Peyer's patch (tissue), 4 donors: ENCODE results near the gene SMNDC1. TPM values are rescaled to one million over a fixed set of nuclear protein-coding genes. Genes with fewer than 3 reads are reported as not detected.
"Not testable (repeated sequence)": the region's sequence is repeated elsewhere in the genome, so short reads cannot be mapped to it uniquely, and the experiment has no call there.

Experiments
- DNase-seq, 3 donors: peaks; one replicate each; pipeline ENCODE4 v3.0.0-alpha.2; 2017 to 2019
- H3K27ac ChIP-seq, 4 donors: fragments of 200-600 bp; sonication (generic); one replicate each; pipeline ENCODE4 v1.5.1; 2016 to 2019
- H3K27me3 ChIP-seq, 2 donors: fragments of 200-600 bp; sonication (generic); one replicate each; pipeline ENCODE4 v1.5.1; 2019
- H3K36me3 ChIP-seq, 3 donors: fragments of 200-600 bp; sonication (generic); one replicate each; pipeline ENCODE4 v1.5.1; 2016 to 2019
- H3K4me1 ChIP-seq, 4 donors: fragments of 200-600 bp; sonication (generic); one replicate each; pipeline ENCODE4 v1.5.1; 2016 to 2019
- H3K4me3 ChIP-seq, 4 donors: fragments of 200-600 bp; sonication (generic); 1 replicate in 3 of 4; 2 replicates in 1 of 4; pipeline ENCODE4 v1.5.1; 2016 to 2019; ENCODE audit warnings: mild to moderate bottlenecking in 1 of 4
- H3K9me3 ChIP-seq, 4 donors: fragments of 200-600 bp; sonication (generic); one replicate each; pipeline ENCODE4 v1.5.1; 2016 to 2019; ENCODE audit warnings: mild to moderate bottlenecking in 1 of 4
- CTCF ChIP-seq, 6 experiments: fragments of 450-650 bp in 4 of 6; fragments of 200-600 bp in 2 of 6; sonication (generic) in 1 of 6; IDR thresholded peaks; one replicate each; pipeline ENCODE4 v1.5.1; 2017 to 2019; ENCODE audit warnings: antibody characterized with exemption in 6 of 6, mild to moderate bottlenecking in 3 of 6, moderate library complexity in 1 of 6
- POLR2A ChIP-seq, 2 donors: fragments of 450-650 bp; IDR thresholded peaks; one replicate each; pipeline ENCODE4 v1.5.1; 2017; ENCODE audit warnings: antibody characterized with exemption in 2 of 2, mild to moderate bottlenecking in 2 of 2, moderate library complexity in 2 of 2
- total RNA-seq, 4 donors: library from RNA; depleted of rRNA; stranded (reverse); fragments of >200 nt; gene quantifications; one replicate each; pipeline ENCODE4 v1.1.0, GENCODE V29; 2016

Gene SMNDC1
- total RNA-seq, 4 donors from 2014 or later = 10.5 to 40.4 (median 17.5) TPM

DNA sequence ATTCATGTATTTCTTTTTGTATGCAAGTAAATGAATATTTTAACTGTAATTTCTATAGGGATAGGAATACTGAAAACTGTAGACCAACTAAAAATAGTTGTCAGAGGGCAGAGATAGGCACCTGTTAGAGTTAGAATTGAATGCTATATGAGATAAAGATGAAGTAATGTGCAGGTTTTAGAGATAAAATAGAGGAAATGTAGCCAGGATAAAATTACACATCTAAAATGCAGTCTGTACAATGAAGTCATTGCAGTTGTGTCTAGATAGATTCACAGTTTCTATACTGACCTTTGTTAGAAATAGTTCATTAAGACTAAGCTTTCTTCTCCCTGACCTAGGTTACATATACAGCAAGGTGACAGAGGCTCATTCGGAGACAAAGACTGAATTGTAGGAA lies 46.2 kb downstream of the SMNDC1 start:
- DNase-seq = no peak
- no peaks in the 10 kb centered on the region for H3K9me3 ChIP-seq
- H3K4me1 ChIP-seq = no peaks in the 10 kb centered on the region
- H3K27ac ChIP-seq = no peak overlapping the region
- no peaks in the 10 kb centered on the region for H3K36me3 ChIP-seq
- no peaks in the 10 kb centered on the region for H3K27me3 ChIP-seq
- TF ChIP-seq POLR2A (IDR thresholded peaks at IDR 0.05) (no peak), CTCF (IDR thresholded peaks at IDR 0.05) (no peak)
- no peak overlapping the region for H3K4me3 ChIP-seq

DNA sequence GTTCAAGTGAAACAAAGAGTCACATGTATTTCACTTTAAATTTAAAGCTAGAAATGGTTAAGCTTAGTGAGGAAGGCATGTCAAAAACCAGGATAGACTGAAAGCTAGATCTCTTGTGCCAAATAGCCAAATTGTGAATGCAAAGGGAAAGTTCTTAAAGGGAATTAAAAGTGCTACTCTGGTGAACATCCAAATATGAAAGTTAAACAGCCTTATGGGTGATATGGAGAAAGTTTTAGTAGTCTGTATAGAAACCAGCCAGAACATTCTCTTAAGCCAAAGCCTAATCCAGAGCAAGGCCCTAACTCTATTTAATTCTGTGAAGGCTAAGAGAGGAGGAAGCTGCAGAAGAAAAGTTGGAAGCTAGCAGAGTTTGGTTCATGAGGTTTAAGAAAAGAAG lies 50.3 kb downstream of the SMNDC1 start:
- no peak for TF ChIP-seq CTCF (IDR thresholded peaks at IDR 0.05)
- H3K9me3 ChIP-seq = no peaks in the 10 kb centered on the region
- H3K27me3 ChIP-seq = no peaks in the 10 kb centered on the region
- H3K4me1 ChIP-seq = no peaks in the 10 kb centered on the region
- no peak overlapping the region for H3K27ac ChIP-seq
- no peak overlapping the region for H3K4me3 ChIP-seq
- no peaks in the 10 kb centered on the region for H3K36me3 ChIP-seq
- DNase-seq = no peak

- Histone ChIP-seq H3K4me3 (no peak overlapping the region), H3K27ac (no peak overlapping the region), H3K9me3 (no peaks in the 10 kb centered on the region), H3K4me1 (no peaks in the 10 kb centered on the region), H3K27me3 (no peaks in the 10 kb centered on the region), H3K36me3 (no peaks in the 10 kb centered on the region)
- TF ChIP-seq CTCF (IDR thresholded peaks at IDR 0.05) (no peak), POLR2A (IDR thresholded peaks at IDR 0.05) (no peak)
- no peak for DNase-seq
These were observed 52.6 kb downstream of the SMNDC1 start for GRCh38 chr10:110252151-110252550.

DNA sequence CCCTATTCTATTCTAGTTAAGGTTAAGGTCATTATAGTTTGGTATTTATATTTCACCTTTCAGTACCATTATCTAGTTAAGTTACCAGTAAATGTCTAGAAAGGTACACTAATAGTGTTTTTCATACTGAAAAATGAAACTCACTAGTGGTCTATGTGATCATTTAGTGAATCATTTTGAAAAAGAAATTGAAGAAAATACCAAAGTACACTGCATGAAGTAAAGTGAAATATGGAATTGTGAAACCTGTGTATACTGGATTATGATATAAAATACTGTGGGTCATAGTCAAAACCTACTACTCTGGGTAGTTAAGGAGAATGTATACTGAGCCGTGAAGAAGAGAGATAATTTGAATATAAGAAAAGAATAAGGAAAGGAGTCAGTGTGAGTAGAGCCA lies 53.3 kb downstream of the SMNDC1 start:
- not testable (repeated sequence) for H3K4me1 ChIP-seq, H3K27me3 ChIP-seq, H3K27ac ChIP-seq, H3K4me3 ChIP-seq, H3K36me3 ChIP-seq, H3K9me3 ChIP-seq, DNase-seq

DNA sequence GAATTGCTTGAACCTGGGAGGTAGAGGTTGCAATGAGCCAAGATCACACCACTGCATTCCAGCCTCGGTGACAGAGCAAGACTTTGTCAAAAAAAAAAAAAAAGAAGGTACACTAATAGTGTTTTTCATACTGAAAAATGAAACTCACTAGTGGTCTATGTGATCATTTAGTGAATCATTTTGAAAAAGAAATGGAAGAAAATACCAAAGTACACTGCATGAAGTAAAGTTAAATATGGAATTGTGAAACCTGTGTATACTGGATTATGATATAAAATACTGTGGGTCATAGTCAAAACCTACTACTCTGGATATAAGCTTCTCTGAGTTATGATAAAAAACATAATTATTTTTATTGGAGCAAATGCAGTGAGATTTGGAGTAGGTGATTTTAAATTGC lies 55.2 kb downstream of the SMNDC1 start:
- not testable (repeated sequence) for H3K4me1 ChIP-seq, H3K27me3 ChIP-seq, H3K27ac ChIP-seq, H3K4me3 ChIP-seq, H3K9me3 ChIP-seq, DNase-seq
- H3K36me3 ChIP-seq = peaks cover 0 to 11% (median 0%) of the 10 kb centered on the region in 3 donors

DNA sequence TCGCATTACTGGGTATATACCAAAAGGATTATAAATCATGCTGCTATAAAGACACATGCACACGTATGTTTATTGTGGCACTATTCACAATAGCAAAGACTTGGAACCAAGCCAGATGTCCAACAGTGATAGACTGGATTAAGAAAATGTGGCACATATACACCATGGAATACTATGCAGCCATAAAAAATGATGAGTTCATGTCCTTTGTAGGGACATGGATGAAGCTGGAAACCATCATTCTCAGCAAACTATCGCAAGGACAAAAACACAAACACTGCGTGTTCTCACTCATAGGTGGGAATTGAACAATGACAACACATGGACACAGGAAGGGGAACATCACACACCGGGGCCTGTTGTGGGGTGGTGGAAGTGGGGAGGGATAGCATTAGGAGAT lies 56.9 kb downstream of the SMNDC1 start:
- H3K27me3 ChIP-seq, H3K4me3 ChIP-seq, H3K4me1 ChIP-seq, H3K9me3 ChIP-seq, H3K27ac ChIP-seq, DNase-seq: not testable (repeated sequence)
- peaks cover 0 to 11% (median 0%) of the 10 kb centered on the region in 3 donors for H3K36me3 ChIP-seq

GRCh38 chr10:110244550-110244949 lies 60.2 kb downstream of the SMNDC1 start:
- Histone ChIP-seq H3K27ac (no peak overlapping the region), H3K9me3 (no peaks in the 10 kb centered on the region), H3K36me3 (peaks cover 0 to 11% (median 0%) of the 10 kb centered on the region in 3 donors), H3K4me3 (no peak overlapping the region), H3K27me3 (no peaks in the 10 kb centered on the region), H3K4me1 (peaks cover 0 to 8% (median 0%) of the 10 kb centered on the region in 4 donors)
- no peak for TF ChIP-seq CTCF (IDR thresholded peaks at IDR 0.05)
- no peak for TF ChIP-seq POLR2A (IDR thresholded peaks at IDR 0.05)
- DNase-seq = no peak
